KBM-7 (cell line): ENCODE data around the gene BANK1.

Experiments used
- DNase-seq: peaks from one replicate; pipeline ENCODE4 v3.0.0-alpha.2; 2015
- in situ Hi-C: fragments of 300-500 bp; cut with MboI; formaldehyde crosslinking; loops from 2 replicates; pipeline ENCODE4 v1.14.3; 2020; ENCODE audit warnings: low sequenced_read_pairs, low pct_unique_long_range_greater_than_20kb, mixed read lengths

Gene BANK1

DNA sequence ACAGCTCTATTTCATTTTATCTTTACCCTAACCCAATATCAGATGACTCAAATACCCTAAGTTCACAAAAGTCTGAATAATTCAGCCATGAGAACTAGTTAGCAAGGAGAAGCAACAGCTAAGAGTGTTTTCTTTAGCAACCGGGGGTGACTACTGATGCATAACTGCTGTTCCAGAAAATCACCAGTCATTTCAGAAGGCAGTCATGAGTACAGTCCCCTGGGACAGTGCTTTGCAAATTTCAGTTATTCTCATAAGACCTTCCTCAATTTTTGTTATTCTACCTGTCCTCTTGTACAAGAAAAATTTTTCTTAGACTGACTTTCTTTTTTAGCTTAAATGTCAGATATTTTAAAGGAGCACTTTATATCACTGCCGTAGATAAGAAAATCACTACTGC lies 16.4 kb downstream of the BANK1 start:
- in situ Hi-C loops = no loop called here
- DNase-seq = peak; percentile 23

- no peak for DNase-seq
- in situ Hi-C loops = no loop called here
Observed at GRCh38 chr4:101807351-101807750, 16.8 kb downstream of the BANK1 start.

DNA sequence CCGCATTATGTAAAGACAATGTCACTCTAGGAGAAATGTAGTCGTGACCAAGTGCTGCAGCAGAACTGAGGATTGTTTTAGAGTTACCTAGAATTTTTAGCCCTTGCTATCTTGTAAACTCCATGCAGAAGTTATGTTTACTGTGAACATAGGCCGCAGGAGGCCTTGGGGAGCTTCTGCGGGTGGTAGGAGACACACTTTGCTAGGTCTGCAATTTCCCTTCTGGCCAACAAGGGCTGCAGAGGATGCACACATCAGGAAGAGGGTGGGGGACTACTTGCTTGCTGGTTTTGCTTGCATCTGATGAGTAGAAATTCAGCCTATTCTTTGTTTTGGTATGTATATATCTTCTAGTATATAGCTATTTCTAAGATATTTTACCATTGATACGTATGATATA lies 23.1 kb downstream of the BANK1 start:
- in situ Hi-C loops = no loop called here
- DNase-seq = no peak

- in situ Hi-C loops = no loop called here
- peak; percentile 4 for DNase-seq
Observed at GRCh38 chr4:101818362-101818761, 27.8 kb downstream of the BANK1 start.

- DNase-seq = no peak
- in situ Hi-C loops = no loop called here
Observed at GRCh38 chr4:101823864-101824263, 33.3 kb downstream of the BANK1 start.

DNA sequence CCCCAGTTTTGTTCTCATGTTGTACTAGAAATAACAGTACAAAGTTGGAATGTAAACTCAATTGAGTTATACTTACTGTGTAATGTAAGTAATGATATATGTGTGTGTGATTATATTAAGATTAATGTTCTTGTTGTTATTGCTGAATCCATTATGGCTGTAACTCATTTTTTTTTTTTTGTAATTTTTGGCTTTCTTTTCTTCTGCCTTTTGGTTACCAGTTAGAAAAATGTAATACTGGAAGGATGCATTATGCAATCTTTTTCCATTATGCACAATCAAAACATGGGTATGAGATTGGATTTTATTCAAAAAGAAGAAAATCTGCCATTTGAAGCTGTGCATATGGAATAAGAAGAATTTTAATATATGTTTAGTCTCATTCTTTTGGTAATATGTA lies 34.0 kb downstream of the BANK1 start:
- DNase-seq = no peak
- in situ Hi-C loops = no loop called here

GRCh38 chr4:101825953-101826352 lies 35.4 kb downstream of the BANK1 start:
- in situ Hi-C loops = no loop called here
- no peak for DNase-seq

DNA sequence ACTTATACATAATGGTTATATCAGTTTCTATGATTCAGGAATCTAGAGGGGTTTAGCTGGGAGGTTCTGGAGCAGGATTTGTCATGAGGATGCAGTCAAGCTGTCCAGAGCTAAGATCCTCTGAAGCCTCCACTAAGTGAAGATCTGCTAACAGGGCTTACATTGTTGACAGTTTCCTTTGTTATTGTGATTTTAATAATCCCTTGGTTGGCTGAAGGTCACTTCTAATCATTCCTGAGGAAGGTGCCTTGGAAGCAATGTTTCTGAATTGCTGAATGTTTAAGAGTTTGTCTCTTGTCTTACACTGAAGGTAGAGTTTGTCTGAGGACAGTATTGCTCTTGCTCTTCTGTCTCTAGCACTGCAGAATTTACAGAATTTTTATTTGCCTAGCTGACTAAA lies 41.3 kb downstream of the BANK1 start:
- DNase-seq = no peak

GRCh38 chr4:101833480-101833879 lies 43.0 kb downstream of the BANK1 start:
- DNase-seq = peak; percentile 5
- in situ Hi-C loops = no loop called here

More for the DNA sequence above, 41.3 kb downstream of the BANK1 start:
- in situ Hi-C loops = no loop called here

DNA sequence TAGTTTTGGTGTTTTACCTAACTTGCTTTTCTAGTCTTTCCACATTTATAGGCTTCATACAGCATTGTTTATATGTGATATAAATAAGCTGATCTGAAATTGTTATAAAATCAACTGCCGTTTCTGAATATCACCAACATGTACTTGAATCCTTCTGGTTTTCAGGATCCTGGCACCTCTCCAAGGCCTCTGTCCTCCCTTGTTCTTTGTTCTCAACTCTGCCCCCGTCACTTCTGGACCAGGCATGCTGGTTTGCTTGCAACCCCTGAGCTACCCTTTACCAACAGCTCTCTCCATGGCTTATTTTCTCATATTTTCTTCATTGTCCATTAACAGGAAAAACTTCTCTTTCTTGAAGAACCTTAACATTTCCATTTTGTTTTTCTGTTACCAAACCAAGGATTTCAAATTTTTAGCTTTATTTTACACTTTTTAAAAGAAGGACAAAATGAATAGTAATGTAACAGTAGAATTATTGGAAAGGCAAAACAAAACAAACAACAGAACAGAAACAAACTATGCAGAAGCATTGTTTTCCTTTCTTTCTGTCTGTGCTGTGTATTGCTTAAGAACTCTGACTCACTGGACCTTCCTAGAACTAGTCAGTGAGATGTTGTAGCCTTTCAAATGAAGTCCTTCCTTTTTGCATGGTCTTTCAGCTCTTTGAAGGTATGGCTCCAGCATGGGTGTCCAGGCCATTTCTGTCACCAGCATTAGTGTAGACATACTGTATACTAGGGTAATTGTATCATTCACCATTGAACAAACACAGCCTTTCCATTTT lies 44.8 kb downstream of the BANK1 start:
- peak; percentile 1 for DNase-seq
- in situ Hi-C loops = no loop called here

DNA sequence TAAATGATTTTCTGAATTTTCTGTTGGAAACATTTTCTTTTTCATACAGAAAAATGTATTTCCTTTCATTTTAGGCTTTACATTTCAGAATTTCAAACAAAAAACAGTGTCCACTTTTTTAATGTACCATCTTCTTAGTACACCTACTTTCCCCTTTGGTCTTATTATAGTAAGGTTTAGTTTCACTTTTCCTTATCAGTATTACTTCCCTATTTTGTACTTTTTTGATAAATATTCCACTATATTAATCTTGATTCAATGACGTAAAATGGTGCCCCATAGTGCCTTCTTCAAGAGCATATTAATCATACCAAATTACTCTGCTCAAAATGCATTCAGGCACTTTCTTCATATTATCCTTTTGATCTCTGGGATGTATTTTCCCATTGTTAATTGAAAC lies 52.5 kb downstream of the BANK1 start:
- DNase-seq = no peak
- in situ Hi-C loops = no loop called here

DNA sequence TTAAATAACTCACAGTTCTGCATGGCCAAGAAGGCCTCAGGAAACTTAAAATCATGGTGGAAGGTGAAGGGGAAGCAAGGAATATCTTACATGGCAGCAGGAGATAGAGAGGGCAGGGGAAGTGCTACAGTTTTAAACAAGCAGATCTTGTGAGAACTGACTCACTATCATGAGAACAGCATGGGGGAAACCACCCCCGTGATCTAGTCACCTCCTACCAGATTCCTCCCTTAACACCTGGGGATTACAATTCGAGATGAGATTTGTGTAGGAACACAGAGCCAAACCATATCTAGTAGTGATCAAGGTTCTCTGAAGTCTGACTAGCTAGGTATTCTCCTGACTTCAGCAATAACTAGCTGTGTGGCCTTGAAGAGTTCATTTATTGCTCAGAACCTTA lies 56.0 kb downstream of the BANK1 start:
- in situ Hi-C loops = no loop called here
- DNase-seq = no peak

DNA sequence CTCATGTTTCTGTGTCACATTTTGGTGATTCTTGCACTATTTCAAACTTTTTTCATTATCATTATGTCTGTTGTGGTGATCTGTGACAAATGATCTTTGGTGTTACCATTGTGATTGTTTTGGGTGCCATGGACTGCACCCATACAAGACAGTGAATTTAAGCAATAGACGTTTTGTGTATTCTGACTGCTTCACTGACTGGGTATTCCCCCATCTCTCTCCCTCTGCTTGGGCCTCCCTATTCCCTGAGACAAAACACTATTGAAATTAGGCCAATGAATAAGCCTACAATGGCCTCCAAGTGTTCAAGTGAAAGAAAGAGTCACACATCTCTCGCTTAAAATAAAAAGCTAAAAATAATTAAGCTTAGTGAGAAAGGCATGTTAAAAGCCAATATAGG lies 60.2 kb downstream of the BANK1 start:
- DNase-seq = no peak
- in situ Hi-C loops = no loop called here

DNA sequence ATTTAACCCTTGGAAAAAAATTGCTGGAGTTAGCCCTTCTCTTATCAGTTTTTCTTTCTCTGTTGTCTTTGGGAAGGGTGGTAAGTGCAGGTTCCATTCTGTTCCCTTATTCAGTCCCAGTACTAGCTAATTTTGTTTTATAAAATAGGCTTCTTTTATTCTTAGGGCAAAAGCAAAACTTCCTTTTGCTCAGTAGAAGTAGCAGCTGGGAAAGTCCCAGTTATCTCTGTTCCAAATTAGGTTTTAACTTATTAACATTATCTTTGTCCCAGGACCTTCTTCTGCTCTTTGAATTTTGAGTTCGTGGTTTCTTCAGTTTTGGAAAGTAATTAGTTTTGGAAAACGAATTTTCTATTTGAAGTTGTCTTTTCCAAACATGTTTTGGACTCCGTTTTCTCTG lies 61.1 kb downstream of the BANK1 start:
- in situ Hi-C loops = no loop called here
- no peak for DNase-seq

GRCh38 chr4:101853028-101853427 lies 62.5 kb downstream of the BANK1 start:
- in situ Hi-C loops = no loop called here
- DNase-seq = peak; percentile 1

DNA sequence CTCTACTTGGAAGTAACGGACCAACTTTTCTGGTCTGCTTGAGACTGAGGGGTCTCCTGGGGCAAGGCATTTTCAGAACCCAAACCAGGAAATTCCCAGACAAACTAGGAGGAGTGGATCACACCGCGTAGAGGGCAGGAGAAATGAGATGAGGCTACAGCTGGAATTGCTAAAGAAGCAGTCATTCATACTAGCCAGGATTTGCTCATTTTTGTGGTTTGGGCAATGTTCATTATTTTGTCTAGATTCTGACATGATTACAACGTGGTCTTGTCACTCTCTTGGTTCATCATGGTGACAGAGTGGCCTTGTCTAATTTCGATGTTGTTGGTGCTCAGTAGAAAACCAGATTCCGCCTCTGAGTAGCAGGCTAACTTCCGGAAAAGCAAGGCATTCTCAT lies 63.2 kb downstream of the BANK1 start:
- in situ Hi-C loops = no loop called here
- DNase-seq = no peak

- no peak for DNase-seq
- in situ Hi-C loops = no loop called here
Observed at GRCh38 chr4:101855239-101855638, 64.7 kb downstream of the BANK1 start.

DNA sequence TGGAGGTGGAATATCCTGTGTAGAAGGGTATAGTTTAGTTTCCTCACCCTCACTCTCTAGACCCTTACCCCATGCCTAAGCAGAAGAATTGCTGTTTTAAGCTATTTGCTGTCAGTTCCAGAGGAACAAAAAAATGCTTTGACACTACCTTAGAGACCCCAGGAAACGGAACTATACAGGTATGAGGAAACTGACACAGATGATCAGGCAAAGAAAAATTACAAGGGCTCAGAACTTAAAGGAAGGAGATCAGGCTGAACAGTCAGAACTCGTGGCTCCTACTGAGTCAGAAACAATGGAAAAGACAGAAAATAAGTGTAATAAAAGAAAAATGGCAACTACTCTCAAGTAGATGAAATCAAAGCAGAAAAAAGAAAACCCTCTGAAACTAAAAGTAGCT lies 65.6 kb downstream of the BANK1 start:
- in situ Hi-C loops = no loop called here
- no peak for DNase-seq

GRCh38 chr4:101857176-101857575 lies 66.6 kb downstream of the BANK1 start:
- no peak for DNase-seq
- in situ Hi-C loops = no loop called here

- in situ Hi-C loops = no loop called here
- DNase-seq = no peak
Observed at GRCh38 chr4:101858641-101859040, 68.1 kb downstream of the BANK1 start.

DNA sequence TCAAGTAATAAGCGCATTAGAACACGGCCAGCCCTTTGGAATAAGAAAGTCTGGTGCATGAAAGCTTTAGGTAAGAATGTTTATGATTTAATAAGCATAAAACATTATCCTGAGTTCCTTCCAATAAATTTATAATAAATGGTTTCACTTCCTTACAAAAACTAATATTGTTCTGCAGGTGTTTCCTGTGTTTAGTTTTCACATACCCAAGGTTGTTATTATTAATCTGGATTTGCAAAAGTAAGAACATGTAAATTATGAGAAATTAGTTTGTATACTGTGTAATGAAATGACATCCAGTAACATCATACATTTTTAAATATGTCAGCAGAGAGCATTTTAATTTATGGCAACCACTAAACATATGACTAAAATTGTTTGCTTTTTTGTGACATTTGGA lies 72.1 kb downstream of the BANK1 start:
- in situ Hi-C loops = no loop called here
- DNase-seq = no peak
